HG03064 (cell line): ENCODE results near the gene SPACA1.

Source experiments
- ATAC-seq: cut with Tn5 transposase; IDR thresholded peaks from one replicate; pipeline ENCODE4 v1.9.1; 2021; ENCODE audit warnings: low read depth; ENCODE audit not compliant: unreplicated experiment

The SPACA1 gene

GRCh38 chr6:88089708-88090107, 42.1 kb downstream of the SPACA1 start:
- ATAC-seq = no peak

- ATAC-seq = no peak
Observed at GRCh38 chr6:88105741-88106340, 58.2 kb downstream of the SPACA1 start.

GRCh38 chr6:88107241-88107640, 59.6 kb downstream of the SPACA1 start:
- no peak for ATAC-seq

GRCh38 chr6:88111991-88112390, 64.3 kb downstream of the SPACA1 start:
- no peak for ATAC-seq

- no peak for ATAC-seq
Observed at GRCh38 chr6:88114838-88115237, 67.2 kb downstream of the SPACA1 start.

- no peak for ATAC-seq
Observed at GRCh38 chr6:88115307-88115706, 67.7 kb downstream of the SPACA1 start.

- no peak for ATAC-seq
Observed at GRCh38 chr6:88116276-88116675, 68.6 kb downstream of the SPACA1 start.
